NOMO-1 treated with dmso at 0.1 percent for 144 hours (cell line): ENCODE data around the gene B3GNT3.

Experiments used
- DNase-seq: peaks from one replicate; lab custom pipeline; 2025; ENCODE audit not compliant: unreplicated experiment; lab: John Stamatoyannopoulos, UW

B3GNT3 gene, protein sequence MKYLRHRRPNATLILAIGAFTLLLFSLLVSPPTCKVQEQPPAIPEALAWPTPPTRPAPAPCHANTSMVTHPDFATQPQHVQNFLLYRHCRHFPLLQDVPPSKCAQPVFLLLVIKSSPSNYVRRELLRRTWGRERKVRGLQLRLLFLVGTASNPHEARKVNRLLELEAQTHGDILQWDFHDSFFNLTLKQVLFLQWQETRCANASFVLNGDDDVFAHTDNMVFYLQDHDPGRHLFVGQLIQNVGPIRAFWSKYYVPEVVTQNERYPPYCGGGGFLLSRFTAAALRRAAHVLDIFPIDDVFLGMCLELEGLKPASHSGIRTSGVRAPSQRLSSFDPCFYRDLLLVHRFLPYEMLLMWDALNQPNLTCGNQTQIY

DNA sequence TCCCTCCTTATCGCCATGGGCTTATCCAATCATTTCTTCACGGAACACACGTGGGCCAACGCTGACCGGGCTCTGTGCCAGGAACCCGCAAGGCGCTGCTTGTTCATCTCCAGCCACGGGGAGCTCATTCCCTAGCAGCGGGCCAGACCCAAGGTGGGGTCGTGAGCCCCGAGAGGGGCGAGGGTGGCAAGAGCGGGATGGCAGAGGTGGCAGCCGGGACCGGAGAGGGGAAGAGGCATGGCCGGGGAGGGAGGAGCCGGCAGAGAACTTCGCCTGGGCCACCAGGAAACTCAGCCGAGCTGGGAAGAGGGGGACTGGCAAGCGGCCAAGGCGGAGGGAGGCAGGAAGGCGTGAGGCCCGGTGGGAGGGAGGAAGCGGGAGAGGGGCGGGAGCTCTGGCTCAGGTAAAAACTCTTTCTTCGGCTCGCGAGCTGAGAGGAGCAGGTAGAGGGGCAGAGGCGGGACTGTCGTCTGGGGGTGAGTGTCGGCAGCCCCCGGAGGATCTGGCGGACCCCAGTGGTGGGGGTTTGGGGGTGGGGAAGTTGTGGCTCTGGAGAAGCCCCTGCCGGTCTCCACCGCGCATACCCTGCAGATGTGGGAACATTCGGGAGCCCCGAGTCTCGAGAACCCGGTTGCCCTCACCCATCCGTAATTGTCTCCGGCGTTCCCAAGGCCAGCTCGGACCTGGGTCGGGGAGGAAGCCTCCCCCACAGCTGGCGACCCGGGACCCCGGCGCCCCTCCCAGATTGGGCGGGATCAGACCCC, at the start of gene B3GNT3:
TSS of gene B3GNT3 (plus strand) at position 408 of the 764 bp plus-strand sequence. CDS start 12,670 bp downstream, outside the sequence.
- no peak for DNase-seq

DNA sequence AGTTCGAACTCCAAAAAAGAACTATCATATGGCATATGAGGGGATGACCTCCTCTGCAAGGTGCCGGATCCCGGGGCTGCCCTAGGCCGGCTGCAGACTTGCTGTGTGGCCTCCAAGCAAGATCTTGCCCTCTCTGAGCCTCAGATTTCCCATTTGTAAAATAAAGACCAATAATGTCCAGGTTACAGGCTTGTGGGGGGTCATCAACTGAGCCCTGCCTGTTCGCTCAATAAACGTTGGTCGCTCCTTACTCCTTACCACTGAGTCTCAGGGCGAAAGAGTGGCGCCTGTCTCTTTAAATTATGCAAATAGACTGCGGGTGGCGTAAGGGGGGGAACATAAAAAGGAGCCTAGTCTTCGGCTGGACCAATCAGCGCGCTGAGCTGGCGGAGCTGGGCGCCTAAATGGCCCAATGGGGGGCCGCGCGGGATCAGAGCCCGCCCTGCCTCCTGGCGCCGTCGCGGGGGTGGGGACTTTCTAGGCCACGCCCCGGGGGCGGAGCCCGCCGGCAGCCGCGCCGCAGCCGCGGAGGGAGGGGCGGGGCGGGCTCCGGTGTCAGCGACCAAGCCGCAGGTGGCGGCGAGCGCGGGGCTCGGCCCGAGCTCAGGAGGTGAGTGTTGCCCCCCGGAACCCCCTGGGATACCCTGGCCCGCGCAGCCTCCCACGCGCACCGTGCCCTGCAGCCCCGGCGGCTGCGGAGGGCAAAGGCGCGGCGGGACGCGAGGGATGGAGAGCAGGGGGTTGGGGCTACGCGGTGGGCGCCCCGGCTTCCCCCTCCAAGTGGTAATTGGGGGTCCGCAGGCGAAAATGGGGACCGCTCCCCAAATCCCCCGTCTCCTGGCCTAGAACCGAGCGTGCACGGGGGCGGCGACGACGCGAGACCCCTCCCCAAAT, 47.5 kb upstream of the B3GNT3 start:
- peak; percentile 91 for DNase-seq

DNA sequence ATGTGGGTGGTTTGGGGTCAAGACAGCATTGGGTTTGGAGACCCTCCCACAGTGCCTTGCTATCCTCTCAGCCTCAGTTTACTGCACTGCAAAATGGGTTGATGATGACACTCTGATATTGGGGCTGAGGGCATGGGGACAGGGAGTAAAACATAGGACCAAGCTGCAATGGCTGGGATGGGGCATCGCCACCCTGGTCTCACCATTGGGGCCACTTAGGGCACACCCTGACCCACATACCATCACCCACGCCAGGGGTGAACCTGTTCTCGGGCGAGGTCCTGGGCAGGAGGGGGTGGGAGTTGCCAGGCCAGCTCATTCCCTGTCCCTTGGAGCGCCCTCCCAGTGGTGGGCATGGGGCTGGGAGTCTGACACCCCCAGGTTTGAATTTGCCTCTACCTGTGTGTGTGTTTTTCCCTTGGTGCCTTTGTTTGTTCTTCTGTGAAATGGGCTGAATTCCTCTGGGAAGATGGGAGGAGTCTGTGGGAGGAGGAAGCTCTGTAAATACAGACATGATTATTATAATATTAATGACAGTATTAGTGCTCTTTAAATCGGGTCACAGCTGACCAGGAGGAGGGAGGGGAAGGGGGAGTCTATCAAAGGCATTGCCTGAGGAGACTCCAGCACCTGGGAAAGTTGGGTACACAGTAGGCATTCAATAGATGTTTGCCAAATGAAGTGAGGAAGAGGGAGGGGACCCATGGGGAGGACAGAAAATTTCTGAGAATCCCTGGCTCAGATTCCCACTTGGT, 45.9 kb upstream of the B3GNT3 start:
- DNase-seq, result no peak

DNA sequence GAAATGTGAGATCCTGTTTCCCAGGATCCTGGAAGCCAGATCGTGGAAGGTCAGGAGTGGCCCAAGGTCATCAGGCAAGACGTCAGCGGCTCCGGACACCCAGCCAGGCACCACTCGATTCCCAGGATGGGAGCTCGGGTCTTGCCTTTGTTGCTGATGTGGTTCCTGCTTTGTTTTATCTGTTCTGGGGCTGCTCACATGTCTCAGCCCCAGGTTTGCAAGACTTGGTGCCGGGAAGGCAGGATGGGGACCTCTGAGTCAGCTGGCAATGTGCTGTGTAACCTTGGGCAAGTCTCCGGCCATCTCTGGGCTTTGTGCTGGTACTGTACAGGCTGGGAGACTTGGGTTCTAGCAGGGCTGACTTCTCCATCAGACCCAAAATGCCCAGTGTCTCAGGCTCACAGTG, 45.0 kb upstream of the B3GNT3 start:
- DNase-seq, result no peak

DNA sequence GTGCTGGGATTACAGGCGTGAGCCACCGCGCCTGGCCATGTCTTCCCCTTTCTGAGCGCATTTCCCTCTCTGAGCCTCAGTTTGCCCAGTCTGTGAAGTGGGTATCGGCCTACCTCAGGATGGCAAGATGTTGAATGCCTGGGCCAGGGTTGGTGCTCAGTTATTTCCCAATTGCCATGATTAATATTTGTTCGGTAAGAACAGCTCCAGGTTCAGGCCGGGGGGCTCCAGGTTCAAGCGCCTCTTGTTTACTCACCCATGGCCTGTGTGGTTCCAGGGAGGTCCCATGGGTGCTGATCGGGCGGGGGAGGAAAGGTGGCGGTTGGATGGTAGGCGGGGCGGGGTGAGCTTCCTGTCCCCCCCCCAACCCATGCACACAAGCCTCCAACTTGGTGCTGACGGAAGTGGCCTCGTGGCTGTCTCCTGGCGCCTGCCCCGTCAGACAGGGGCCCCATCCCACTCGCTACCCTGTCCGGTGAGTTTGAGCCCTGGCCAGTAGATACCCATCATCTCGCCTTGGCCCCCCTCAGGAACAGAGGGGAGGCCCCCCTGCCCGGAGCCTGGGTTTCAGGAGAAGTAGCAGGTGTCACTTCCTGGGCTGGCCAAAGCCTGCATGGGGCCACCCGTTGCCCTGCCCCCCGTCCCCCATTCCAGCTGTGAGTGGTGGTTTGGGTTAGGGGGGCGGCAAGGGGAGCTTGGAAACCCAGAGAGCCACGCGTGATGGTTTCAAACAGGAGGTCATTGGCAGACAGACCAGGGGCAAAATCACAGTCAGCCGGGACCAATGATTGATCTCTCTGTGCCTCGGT, 43.6 kb upstream of the B3GNT3 start, which contains the start of gene FCHO1:
TSS of gene FCHO1 (plus strand) at position 375 of the 809 bp plus-strand sequence. CDS start 3,688 bp downstream, outside the sequence.
- peak; percentile 66 for DNase-seq

DNA sequence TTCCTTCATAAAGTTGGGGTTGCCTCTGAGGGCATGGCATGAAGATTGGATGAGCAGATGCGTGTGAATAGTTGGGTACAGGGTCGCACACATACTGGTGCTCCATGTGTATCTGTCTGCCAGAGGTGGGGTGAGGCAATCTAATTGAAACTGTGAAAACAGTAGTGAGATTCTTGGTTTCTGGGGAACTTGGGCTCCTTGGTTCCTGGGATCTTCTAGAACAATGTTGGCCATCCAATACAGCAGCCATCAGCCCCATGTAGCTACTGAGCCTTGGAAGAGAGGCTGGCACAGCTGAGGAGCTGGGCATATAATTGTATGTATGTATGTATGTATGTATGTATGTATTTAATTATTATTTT, 43.0 kb upstream of the B3GNT3 start:
- DNase-seq, result no peak

DNA sequence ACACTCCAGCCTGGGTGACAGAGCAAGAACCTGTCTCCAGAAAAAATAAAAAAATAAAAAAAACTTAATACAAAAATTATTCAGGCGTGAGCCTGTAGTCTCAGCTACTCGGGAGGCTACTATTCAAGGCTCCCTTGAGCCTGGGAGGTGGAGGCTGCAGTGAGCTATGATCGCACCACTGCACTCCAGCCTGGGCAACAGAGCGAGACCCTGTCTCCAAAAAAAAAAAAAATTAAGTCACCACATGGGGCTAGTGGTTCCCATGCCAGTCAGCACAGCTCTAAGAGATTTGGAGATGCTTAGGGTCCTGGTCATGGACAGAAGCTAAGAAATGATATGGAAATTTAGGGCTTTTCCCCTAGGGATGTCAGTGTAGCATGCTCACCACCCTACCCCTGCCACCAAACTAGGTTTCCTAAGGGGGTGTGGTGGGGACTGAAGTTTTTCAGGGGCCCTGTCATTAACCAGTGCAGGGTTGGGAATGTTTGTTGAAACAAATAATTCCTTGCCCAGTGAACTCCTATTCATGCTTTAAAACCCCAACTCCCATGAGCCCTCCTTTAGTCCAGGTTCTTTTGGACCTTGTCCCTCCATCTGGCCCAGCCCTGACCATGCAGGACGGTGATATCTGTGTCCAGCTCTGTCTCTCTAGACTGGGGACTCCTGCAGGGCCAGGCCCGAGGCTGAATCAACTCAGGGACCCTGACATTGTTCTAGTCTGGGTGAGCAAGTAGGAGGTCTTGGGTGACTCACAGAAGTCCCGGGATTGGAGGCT, 41.9 kb upstream of the B3GNT3 start:
- DNase-seq, result no peak

DNA sequence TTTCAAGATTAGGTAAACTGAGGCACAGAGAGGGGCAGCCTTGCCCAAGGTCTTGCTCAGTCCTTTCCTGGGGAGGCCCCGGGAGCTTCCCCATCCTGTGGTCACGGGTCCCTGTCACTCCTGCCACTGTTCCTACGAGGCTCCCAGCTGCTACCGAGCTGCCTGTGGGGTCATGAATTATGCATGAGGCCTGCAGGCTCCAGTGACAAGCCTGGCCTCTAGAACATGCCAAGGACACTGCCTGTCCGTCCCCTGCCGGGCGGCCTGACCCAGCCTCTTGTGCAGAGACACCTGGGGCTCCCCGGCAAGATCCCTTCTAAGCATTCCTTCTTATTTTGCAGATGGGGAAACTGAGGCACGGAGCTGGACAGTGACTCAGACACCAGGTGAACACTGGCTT, 41.0 kb upstream of the B3GNT3 start:
- no peak for DNase-seq

DNA sequence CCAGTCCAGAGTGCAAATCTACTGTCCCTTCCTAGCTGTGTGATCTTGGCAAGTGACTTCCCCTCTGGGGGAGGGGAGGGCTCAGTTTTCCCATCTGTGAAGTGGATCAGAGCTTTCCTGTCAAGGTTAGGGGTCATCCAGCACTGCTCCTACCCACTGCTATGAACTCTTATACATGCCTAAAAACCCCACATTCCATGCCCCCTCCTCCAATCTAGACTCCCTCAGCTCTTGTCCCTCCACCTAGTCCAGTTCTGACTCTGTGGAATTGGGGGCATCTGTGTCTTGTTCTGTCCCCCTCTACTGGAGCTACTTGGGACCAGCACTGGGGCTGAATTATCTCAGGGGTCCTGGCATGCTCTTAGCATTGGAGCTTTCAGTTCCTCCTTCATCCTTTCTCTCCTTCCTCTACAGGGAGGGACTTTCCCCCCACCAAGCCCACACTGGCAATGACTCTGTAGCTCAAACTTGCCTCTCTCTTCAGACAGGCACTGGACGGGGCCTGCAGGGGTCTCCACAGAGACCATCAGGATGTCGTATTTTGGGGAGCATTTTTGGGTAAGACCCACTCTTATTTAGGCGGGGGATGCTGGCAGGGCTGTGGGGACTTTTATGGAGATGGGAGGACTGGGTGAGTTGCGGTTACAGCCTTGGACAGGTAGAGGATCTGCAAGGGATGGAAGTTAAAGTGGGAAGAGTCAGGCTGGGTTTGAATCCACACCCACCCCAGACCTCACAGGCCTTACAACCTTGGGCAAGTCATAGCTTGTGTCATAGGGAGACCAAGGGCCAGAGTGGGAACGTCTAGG, 40.1 kb upstream of the B3GNT3 start:
- peak; percentile 39 for DNase-seq

DNA sequence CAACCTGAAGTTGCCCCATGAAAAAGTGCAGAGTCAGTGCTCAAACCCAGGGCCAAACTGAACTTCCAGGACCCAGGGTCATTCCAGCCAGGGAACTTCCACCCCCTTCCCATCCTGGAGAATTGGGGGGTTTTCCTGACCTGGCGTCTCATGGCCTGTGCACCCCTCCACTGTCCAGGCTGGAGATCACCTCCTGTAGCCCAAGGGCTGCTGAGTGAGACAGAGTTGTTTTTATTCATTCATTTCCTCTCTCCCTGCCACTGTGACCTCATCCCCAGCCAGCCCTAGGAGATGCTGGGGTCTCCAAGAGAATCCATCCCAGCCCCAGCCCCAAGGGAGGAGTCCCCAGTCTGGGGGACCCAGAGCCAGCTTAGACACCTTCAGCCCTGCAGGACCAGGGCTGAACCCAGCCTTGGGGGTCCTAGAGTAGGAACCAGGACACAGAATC, 39.5 kb upstream of the B3GNT3 start:
- DNase-seq, result no peak

DNA sequence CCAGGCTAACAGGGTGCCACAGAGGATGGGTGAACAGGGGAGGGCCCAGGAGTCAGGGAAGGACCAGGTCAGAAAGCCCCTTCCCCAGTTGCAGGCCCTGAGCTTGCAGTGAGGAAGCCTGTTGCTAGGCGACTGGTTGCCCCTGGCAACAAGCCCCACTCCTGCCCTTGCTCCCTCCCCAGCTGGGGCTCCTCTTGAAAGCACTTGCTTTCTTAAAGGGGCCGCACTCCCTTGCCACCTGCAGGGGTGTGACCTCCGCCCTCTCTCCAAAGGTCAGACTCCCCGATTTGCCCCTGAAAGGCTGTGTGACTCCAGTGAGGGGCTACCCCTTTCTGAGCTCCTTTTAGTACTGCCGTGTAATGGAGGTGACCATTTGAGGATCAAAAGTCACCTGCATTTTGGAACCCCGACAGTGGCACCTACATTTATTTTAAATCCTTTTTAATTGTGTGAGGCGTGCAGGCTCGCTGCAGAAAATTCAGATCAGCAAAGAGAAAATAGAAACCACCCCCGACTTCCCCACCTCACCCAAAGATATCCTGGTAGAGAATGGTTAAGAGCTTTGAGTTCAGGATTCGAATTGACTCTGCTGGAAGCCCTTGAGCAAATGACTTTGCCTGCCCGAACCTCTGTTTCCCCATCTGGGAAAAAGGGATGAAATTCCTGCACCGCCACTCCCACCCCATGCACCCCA, 38.8 kb upstream of the B3GNT3 start:
- no peak for DNase-seq

DNA sequence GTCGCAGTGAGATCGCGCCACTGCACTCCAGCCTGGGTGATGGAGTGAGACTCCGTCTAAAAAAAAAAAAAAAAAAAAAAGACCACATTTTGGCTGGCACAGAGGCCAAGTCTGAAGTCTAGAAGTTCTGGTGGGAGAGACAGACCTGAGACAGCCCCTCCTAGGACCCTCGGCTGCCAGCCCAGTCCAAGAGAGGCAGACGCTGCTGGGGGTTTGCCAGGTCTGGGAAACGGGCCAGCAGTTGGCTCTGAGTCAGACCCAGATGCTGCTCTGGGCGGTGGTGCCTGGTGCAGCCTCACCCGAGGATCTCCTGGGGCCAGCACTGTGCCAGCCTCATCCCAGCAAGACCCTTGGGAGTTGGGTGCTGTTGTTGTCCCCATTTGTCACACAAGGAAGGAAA, 37.8 kb upstream of the B3GNT3 start:
- no peak for DNase-seq

DNA sequence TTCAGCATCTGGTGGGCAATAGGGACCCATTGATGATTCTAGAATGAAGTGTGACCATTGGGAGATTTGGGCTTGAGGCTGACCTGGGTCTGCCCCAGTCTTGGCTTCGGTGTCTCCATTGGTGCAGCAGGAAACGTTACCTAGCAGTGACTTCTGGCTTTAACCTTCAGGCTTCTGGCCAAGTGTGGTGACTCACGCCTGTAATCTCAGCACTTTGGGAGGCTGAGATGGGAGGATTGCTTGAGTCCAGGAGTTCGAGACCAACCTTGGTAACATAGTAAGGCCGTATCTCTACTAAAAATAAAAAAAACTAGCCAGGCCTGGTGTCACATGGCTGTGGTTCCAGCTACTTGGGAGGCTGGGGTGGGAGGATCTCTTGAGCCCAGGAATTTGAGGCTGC, 36.4 kb upstream of the B3GNT3 start:
- DNase-seq, result no peak

DNA sequence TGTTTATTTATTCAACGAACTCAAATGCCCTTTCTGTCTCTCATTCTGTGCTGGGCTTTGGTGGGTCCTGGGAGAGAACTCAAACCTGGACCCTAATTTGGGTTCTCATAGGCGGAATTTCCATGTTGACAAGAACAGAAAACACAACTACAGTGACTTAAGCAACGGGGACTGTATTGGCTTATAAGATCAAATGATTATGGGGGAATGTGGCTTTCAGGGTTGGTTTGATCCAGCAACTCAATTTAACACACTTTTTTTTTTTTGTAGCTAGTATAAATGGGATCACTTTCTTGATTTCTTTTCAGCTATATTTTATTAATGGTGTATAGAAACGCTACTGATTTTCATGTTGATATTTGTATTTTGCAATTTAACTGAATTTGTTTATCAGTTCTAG, 33.8 kb upstream of the B3GNT3 start:
- no peak for DNase-seq

DNA sequence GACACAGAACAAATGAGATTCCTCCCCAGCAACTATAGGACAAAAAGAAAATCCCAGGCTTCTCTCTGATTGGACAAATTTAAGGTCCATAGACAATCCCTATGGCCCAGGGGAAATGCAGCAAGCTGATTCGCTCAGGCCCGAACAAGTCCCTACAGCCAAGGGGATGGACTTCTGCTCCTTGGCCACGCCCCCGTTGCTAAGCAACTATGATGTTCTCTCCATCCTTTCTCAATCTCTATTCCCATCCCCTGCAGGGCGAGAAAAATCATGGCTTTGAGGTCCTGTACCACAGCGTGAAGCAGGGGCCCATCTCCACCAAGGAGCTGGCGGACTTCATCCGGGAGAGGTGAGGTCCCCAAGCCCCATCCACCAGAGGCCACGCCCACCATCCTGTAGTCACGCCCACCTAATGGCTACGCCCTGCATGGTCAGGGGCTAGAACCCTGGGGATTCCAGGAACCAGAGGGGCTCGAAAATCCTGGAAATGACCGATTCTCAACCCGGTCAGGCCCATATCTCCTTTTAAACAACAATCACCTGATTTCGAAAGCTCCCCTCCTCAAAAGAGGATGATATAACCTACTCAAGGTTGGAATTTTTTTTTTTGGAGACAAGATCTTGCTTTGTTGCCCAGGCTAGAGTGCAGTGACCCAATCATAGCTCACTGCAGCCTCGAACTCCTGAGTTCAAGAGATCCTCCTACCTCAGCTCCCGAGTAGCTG, 32.3 kb upstream of the B3GNT3 start:
- DNase-seq, result peak; percentile 4

DNA sequence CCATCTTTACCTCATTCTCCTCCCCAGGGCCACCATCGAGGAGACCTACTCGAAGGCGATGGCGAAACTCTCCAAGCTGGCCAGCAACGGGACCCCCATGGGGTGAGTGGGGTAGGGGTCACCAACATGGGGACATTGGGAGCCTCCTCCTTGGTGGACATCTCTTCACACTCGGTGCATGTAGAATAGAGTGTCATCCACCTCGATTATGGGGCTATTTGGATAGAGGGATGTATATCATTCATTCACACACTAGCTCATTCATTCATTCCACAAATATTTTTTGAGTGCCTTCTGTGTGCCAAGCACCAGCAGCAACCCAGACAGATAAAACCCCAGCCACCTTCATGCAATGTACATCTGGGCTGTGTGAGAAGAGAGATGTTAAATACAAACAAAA, 30.6 kb upstream of the B3GNT3 start:
- DNase-seq, result no peak

DNA sequence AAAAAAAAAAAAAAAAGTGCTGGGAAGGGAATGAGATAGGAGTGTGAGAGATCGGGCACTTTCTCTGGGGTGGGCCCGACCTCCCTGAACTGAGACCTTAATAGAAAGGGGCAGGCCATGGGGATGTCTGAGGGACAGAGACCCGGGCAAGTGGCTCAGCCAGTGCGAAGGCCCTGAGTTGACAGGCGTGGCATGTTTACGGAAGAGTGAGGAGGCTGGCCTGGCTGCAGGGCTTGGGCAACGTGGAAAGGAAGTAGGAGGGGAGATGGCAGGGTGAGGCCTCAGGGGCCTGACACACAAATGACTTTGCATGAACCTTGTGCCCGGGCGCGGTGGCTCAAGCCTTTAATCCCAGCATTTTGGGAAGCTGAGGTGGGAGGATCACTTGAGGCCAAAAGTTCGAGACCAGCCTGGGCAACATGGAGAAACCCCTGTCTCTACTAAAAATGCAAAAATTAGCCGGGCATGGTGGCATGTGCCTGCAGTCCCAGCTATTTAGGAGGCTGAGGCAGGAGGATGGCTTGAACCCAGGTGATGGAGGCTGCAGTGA, 29.8 kb upstream of the B3GNT3 start:
- DNase-seq, result peak; percentile 85
